ENCODE results near the gene RUNX2. TPM values are rescaled to one million over a fixed set of nuclear protein-coding genes. Genes with fewer than 3 reads are reported as not detected.

Gene RUNX2
- polyA plus RNA-seq, 1 donor, result 0.66 TPM

DNA sequence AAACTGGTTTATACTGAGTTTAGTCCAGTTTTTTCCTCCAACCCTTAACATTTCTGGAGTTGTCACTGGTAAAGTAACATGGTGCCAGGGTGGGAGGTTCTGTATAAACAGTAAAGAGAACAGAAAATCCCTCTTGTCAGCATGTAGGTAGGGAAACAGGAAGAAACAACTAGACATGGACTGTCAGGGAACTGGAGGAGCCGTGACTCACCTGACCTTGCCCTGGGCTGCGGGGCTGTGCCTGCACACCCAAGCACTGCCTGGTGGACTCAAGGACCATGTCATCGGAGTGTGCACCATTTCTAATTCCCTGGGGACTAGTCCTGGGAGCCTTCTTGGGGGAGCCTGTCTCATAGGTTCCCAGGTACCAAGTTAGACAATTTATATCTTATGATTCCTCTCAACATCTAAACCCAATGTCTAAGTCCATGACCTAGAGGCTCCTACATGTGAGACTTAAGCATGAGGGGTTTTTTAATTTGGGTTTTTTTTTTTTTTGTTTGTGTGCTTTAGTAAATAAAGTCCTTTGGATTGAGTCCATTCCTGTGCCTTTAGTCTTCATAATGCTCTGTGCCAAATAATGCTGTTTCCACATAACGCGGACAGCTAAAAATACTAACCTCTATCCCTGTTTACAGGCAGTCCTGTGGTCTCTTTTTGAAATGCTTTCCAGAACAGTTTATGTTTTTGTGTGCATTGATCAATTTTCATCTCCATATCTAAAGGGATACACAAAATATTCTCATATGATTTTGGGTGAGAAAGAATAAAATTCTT is 186.5 kb downstream of the RUNX2 start:
- no peak for DNase-seq (ENCODE audit: low read depth)

DNA sequence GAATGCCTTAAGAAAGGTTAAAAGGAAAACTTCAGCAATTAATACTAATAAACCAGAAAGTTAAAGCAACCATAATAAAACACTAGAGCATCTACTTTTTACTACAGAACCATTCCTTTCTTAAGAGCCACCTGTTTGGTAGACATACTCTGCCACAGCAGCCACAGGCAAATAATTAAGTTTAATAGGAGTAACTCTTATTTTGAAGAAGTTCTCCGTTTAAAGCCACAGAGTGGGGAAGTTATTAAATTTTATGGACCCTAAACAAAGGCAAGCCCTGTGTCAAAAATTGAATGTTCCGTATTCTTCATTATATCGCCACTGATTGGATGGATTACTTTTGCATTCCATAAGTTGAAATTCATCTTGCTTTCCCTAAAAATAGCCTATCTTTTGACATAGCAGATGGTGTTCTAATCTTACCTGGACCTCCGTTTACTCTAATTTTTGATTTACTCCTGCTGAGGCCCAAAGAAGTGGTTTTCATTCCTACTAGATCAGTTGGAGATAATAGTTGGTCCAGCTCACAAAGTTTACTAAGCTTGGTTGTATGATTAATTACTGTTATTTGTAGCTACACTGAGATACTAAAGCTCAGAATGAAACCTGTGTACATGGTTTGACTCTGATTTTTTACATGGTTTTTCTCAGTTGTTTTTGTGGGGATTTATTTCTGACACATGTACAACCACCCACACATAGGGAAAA is 190.0 kb downstream of the RUNX2 start:
- no peak for DNase-seq (ENCODE audit: low read depth)

DNA sequence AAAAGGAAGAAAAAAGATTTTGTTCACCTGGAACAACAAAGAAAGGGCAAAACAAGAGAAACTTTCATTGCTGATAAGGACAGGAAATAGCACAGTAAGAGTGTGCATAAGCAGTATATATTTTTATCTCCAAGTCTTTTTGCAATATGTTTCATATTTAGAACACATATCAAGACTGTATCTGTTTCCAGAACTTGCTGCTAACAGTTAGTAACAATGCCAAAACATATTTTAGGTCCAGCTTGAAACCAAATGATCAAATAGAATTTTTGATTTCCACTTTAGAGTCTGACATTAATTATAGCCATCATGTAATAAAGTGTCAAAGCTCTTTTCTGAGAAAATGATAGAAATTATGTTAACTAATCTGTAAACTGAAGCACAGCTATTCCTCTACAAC is 193.1 kb downstream of the RUNX2 start:
- no peak for DNase-seq (ENCODE audit: low read depth)

DNA sequence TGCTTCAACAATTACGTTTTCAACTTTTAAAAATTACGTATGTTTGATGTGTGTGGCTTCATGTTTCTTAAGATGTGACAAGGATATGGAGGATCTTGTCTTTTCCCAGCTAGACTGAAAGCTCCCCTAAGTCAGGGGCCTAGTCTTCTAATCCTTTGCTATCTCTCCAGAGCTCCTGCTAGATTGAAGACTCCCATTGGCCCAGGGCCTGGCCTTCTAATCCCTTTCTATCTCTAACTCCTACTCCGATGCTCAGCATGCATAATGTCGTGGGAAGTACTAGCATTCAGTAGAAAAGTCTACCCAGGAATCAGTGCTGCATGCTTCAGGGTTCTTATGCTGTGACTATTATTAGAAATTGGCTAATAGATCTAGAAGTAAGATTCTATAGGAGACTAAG is 194.4 kb downstream of the RUNX2 start:
- DNase-seq (ENCODE audit: low read depth), result no peak

DNA sequence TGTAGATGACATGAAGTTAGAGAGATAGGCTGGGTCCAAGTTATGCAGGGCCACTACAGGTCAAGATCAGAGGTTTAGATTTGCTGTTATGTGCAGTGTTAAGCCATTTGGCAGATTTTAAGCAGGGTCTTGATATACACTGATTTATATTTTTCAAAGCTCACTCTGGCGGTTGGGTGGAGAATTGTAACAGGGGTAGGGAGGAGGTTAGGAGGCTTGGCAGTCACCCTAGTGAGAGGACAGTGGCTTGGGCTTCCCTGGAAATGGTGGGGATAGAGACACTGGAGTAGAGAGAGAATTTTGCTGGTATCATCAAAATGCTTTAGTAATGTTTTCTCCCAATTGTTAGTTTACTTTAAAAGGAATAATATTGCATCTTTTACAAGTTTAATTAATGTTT is 199.1 kb downstream of the RUNX2 start:
- no peak for DNase-seq (ENCODE audit: low read depth)

DNA sequence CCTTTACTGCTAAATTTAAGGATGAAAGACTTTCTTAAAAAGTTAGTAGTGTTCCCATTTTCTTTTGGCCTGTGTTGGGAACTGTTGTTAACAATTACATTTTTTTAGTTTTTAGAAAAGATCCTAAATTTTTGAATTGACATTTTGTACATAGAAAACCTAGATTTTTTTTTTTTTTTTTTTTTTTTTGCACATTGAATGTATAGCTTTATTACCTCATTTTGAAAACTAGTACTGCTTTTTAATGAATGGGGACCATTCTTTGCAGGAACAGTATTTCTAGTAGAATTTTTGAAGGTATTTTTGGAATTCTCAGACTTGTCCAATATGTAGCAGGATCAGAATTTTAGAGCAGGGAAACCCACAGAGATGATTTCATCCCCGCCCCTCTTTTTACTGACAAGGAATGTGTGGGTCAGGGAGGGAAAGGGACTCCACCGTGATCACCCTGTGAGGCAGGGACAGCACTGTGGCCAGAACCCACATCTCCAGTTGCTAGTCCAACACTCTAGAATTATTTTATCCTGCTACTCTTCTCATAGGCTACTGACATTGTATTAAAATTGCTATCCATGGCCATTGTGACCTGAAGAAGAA is 204.0 kb downstream of the RUNX2 start:
- DNase-seq (ENCODE audit: low read depth), result no peak

DNA sequence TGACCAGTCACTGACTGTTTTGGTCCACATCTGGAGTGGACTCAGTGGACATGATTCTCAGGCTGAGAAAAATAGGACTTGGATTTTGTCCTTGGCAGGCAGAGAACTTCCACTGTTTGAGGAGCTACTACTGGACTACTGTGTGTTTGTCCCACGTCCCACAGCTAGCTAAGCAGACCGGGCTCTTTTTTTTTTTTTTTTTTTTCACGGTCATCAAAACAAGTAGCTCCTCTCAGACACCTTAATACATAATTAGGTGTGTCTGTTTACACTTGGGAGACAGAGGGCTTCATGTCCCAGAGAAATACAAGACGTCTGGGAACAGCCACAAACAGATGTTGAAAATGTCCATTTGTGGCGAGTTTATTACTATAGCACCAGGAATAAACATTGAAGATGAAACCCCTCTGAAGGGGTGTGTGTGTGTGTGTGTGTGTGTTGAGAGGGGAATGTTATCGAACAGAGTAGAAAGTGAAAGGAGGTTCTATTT is 204.6 kb downstream of the RUNX2 start:
- DNase-seq (ENCODE audit: low read depth), result no peak

DNA sequence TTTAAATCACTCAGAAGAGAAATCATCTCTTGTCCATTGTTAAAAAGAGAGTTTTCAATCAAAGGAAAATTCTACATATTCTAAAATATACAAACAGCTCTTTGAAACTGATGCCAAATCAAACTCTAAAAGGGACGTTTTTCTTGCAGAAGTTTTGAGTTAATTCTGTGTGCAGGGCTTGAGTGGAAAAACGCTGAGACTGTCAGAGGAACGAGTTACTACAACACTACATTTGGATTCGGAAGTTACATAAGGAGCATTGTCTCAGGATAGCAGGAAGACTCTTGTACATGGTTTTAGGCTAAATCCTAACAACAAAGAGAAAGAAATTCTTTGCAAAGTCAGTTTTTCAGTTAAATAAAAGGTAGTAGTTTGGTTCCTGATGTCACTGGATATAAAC is 205.3 kb downstream of the RUNX2 start:
- no peak for DNase-seq (ENCODE audit: low read depth)

DNA sequence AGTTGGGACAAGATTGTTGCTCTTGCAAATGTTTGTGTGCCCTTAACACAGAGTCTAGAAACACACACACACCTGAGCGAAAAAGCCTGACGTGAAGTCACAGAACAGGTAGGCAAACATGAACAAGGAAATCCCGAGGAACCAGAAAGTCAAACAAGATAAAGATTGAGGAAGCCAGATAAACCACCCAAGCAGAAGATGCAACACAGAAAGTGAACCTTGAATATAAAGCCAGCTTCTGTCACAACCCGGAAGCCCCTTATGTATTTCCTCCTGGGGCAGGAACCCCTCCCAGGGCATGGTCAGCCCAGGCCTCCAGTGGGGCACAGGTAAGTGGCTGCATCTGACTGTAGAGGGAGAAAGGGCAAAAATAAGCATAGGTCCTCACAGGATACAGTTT is 207.8 kb downstream of the RUNX2 start:
- DNase-seq (ENCODE audit: low read depth), result no peak

DNA sequence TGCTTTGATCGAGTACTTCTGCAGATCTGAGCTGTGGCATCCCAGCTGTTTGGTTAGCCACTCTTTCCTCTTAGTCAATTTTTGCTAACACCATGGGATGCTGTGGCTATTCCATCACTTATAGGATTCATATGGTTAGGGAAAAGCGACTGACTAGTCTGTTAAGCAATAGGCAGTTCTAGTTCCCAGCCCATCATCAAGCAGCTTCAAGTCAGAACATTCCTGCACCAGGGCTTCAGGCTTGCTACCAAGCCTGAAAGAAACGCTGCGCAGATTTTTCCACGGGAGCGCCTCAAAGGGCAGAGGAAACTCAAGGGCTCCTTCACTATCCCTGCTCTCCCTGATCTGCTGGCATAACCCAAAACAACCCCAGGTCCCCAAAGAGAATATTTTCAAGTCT is 209.4 kb downstream of the RUNX2 start:
- DNase-seq (ENCODE audit: low read depth), result no peak

DNA sequence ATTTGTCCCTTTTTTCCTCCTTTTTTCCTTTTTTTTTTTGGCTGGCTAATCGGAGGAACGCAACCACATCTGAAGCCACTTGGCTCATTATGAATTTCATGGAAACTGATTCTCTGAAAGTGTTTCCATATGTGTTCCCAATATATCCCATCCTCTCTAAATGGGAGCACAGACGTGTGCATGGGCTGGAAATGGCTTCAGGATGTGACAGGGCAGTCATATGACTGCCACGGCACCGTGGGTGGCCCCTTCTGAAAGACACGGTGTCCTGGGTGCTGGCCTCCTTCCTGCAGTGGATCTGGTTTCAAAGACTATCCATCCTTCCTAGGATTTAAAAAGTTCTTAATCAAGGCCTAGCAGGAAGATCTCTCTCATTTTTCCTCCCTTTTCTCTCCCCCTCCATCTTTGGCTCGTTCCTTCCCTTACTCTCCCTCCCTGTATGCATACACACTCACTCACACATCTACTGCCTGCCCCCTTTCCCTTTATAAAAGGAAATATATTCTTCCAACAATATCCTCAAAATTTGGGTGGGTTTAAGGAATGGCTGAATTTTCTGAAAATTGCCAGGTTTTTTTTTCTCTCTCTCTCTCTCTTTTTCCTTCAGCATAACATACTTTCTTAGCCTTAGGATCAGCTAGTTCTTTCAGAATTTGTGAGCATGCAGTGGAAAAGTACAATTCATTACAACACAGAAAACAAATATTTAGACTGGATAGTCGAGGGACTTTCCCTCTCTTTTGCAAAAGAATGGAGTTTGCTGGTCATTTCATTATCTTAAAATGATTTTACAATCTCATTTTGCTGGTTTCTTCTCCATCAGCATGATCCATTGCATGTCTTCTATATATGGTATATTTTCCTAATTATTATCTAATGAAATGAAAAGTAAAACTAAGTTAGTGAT is 210.8 kb downstream of the RUNX2 start:
- peak; percentile 75 for DNase-seq (ENCODE audit: low read depth)

DNA sequence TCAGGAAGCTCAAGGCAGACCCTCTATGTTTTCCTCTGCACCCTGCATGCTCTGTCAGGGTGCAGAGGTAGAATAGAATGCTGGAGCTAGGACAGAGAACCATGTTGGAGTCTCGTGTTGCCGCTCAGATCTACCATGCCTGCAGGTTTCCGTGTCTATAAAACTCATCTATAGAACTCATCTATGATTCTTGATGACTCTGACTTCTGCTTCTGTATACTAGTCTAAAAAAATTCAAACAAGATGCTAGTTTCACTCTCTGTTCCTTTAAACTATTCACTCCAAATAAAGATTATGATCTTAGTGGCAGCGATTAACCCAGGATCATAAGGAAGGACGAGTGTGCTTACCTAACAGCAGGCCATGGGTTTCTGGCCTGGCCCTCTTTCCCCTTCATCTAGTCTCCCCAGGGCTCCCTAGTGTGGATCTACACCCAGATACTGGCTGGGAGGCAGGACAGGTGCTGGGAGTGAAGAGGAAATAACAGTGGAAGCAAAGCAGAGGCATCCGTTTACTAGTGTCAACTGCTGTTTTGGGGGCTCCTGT is 212.3 kb downstream of the RUNX2 start:
- DNase-seq (ENCODE audit: low read depth), result no peak

DNA sequence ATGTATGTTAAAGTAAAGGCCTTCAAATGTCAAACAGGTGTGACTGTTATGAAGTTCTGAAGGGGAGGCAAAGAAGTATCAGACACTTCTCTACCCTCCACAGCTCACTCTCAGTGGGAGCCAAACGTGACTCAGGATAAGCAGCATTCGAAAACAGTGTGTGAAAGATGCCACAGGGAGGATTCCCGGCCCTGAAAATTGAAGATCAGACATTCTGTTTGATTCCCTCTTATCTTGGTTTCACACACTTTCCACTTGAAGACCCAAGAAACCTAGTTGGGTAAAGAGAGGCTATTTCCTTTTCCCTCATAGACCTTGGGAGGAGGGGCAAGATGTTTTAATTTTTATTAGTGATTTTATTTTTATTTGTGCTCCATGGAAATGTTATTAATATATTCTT is 213.8 kb downstream of the RUNX2 start:
- no peak for DNase-seq (ENCODE audit: low read depth)

DNA sequence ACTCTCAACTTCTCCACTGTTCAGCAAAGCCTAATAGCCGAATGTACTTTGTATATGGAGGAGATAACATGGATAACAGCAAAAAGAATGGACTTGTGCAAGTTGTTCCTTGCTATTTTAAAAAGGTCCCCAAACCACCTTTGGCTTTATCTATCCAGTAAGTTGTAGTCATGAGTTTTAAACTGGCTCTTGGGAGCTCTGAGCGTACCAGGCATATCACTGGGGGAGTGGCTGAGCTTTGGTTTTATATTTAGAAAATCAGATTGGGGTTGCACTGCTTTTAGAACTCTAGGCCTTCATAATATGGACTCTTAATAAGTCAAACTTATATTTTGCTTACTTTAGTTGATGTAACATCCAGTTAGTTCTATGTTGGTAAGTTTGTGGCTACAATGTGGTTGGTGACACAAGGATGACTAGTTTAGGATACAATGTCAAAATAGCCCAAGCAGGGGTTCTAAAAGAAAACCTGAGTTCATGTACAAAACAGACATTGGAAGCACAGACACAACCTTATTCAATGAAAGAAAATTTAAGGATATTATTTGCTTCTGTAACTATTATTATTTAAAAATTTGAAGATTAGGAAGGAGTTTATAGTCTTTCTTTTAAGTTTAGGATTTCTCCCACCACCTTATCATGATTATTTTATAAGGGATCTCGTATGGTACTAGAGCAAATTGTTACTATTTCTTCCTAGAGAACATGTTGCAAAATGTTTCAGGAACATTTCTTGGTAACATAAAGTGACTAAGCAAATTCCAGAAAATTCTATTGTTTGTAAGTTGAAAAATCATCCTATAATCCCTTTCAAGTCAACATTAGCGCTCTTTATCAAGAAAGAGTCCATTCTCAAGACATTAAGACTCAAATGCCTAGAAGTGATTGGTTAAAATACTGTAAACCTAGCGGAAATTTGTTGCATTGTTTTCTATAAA is 215.4 kb downstream of the RUNX2 start:
- no peak for DNase-seq (ENCODE audit: low read depth)

DNA sequence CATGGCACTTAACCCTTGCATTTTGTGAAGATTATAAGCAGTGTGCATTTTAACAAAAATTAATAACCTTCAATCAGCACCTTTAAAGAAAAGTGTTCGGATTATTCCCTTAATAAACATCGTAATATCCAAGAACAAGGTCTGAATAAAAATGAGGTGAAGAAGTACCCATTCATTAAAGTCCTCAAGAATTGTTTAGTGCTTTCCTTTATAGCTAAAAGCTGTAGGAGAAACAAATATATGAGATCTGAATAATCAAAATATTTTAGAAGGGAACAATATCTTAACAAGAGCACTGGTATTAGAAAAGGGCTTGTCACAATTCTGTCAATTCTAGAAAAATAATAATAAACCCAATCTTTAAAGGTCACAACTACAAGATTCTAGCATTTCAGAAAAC is 217.3 kb downstream of the RUNX2 start:
- DNase-seq (ENCODE audit: low read depth), result no peak

DNA sequence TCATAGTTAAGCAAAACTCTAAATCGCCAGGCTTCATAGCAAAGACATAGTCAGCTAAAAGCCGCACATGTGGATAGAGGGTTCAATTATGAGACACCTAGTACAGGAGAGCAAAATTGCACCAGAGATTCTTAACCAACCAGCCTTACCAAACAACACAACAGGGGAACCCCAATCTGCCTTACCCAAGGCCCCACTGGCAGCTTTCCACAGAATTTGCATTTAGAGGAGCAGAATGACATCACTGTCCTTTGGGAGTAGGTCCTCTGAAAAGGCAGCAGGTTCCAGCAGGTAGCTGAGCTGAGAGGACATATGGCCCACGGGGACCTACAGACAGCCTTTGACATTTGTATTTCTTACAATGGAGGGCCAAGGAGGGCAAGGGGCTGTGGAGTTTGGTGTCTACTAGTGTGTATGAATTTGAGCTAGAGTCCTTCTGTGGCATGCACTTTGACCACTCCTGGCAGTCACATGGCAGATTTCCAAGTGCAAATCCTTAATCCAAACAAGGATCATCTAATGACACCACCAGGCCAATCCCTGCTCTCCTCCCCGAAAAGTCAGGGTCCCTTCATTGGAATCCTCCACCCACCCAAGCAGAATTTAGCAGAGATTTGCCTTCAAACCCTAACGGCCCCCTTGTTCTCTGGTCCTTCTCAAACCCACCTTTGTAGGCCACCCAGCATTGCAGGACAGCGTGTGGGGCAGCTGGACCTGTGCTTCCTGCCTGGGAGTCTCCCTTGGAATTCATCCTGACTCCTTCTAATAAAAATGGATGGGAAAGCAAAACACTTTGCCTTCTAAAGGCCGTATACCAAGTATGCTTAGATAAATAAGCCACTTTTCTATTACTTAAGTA is 220.8 kb downstream of the RUNX2 start:
- DNase-seq (ENCODE audit: low read depth), result no peak

DNA sequence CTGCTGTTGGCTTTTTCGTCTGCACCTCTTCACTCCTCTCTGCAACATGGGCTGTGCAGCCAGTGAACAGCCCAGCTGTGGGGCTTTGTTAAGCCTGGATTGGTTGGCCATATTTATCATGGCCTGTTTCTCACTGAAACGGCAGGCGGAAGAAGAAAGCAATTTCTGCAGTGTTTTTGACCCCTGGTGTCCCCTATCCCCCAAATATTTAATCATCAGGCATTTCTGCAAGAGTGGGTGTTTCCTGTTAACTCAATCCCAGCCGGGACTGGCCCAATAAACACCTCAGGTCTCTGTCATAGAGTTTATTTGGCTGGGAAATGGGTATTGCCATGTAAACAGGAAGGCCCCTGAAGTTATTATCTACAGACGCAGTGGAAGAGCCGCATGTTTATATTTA is 224.4 kb downstream of the RUNX2 start:
- no peak for DNase-seq (ENCODE audit: low read depth)

DNA sequence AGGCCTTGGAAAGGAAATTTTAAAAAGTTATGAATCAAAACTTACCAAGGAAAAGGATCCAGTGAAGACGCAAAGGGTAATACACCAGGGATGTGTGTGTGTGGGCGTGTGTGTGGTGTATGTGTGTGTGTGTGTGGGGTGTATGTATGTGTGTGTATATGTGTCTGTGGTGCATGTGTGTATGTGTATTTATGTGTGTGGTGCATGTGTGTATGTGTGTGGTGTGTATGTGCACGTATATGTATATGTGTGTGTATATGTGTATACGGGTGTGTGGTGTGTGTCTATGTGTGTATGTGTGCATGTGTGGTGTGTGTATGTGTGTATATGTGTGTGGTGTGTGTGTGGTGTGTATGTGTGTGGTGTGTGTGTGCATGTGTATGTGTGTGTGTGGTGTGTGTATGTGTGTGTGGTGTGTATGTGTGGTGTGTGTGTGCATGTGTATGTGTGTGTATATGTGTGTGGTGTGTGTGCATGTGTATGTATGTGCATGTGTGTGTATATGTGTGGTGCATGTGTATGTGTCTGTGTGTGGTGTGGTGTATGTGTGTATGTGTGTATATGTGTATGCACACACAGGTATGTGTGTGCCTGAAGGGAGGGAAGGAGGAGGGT is 225.7 kb downstream of the RUNX2 start:
- no peak for DNase-seq (ENCODE audit: low read depth)

DNA sequence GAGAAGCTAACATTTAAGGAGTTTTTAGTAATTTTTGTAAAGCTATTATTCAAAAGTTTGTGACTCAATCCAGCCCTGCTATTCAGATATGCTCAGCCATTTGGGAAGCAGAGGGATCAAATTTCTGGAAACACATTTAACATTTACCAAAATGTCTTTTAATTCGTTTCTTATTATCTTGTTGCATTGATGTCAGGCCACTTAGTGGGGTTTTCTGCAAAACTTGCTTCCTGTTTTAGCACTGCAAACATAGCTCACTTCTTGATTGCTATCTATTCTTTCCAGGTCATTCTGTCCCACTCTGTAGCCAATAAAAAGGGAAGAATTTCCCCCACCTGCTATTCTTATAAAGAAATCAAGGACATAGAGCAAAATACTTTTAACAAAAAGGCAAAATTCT is 226.5 kb downstream of the RUNX2 start:
- DNase-seq (ENCODE audit: low read depth), result no peak

Measured in forelimb muscle (tissue), 1 donor.